Stimulated activated CD4-positive, alpha-beta T cell treated with anti-CD3 and anti-CD28 coated beads, Interleukin-2, amount 100 ng/mL, for 48 hours (primary cell): ENCODE data around the gene KIAA0040.

Experiments used
- DNase-seq, 2 donors: peaks; one replicate each; pipeline ENCODE4 v3.0.0-alpha.2; 2020

Gene KIAA0040

DNA sequence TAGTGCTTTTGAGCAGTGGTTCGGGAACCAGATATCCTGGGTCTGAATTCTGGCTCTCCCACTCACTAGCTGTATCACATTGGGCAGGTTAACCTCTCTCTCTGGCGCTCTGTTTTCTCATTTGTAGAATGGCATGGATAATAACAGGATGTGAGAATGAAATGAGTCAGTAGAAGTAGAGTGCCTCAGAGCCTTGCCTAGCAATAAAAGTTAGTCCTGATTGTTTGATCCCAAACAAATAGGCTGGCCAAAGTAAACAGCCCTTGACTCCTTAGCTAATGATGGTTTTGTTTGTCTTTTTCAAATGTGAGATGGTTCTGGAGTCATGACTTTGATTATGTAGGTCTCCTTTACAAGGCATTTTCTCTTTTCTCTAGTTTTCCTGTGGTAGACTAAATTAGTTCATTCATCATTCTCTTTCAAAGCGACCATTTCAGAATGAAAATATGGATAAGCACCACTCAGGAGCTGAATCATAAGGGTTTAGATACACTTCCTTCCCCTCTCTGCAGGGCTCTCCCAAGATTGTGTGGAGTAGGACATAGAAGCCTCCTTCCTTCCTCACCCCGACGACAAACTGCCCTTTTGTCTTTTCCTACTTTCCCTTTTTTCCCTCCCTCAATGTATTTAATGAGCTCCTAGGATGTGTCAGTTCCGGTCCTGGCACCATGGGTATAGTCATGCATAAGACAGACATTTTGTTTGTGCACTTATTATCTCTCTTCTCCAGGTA is 23.1 kb downstream of the KIAA0040 start:
- DNase-seq: no peak

DNA sequence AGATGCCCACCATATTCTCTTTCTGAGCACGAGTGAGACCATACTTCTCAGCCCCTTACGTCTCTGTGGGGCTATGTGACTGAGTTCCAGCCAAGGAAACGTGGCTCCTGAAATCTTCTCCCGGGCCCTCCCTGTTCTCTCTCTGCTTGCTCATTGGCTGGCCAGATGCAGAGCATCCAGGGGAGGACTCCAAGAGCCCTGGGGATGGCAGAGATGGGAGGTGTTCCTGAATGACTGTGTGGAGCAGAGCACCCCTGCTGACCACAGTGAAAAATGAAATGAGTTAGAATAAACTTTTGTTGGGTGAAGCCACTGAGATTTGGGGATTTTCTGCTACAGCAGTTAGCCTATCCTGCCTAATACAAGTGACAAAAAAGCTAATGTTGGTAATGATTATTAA is 23.8 kb downstream of the KIAA0040 start:
- no peak for DNase-seq

DNA sequence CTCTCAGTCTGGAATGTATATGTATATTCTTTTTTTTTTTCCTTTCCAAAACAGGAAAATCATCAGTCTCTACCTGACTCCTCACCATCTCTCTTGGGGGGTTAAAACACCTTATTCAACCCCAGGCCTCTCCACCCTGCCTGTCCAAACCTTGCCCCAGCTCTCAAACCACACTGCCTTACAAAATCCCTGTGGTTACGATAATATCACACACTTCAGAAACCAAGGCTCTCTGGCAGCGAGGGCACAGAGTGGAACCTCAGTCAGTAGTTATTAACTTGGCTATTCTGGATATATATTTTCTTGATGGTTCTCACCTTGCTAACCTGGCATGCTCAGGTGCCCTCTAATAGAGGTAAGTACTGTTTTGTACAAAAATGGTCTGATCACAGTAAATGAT is 24.7 kb downstream of the KIAA0040 start:
- no peak for DNase-seq

DNA sequence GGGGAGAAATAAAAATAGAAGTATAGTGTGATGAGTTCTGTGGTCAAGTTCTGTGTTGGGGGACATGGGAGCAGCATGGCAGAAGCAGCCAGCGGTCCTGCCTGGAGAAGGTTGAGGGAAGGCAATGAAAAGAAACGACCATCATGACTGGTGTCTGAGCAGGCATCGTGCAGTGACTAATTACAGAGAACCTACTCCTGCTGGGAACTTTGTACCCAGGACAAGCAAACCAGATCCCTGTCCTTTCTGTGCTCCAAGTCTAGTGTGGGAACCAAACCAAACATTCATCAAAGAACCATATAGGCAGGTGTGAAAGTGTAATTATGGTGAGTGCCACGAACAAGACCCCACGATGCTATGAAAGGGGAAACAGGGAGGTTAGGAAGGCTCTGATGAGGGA is 25.8 kb downstream of the KIAA0040 start:
- DNase-seq: no peak

DNA sequence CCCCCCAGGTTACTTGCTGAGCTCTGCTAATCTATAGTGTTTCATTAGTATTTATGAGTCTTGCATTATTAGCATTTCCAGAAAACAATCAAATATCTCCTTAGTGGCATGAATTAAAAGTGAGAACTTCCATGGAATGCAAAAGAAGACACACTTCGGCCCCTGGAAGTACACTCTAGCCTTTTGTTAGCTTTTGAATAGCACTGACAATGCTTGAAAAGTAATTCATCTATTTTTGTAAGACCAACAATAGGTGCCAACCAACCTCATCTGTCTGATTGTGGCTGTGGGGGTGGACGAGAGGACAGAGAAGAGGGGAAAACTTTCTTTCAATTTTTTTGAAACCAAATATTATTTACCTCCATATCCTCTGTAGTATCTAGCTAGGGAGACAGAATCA is 27.8 kb downstream of the KIAA0040 start:
- no peak for DNase-seq

DNA sequence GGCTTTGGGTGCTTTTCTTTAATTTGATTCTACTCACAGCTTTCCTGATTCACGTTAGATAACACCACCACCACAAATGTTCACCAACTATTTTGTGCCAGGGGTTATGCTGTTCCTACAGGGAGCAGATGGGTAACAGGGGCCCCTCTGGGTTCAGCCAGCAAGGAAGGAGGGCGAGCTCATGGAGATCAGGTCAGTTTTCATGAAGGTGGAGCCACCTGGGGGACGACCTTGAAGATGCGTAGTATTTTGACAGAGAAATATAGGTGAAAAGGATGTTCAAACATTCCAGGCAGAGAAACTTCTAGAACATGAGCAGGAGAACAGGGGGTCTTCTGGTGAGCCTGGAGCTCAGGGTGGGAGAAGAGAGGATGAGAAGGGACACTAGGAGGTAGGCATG is 28.9 kb downstream of the KIAA0040 start:
- DNase-seq: no peak

DNA sequence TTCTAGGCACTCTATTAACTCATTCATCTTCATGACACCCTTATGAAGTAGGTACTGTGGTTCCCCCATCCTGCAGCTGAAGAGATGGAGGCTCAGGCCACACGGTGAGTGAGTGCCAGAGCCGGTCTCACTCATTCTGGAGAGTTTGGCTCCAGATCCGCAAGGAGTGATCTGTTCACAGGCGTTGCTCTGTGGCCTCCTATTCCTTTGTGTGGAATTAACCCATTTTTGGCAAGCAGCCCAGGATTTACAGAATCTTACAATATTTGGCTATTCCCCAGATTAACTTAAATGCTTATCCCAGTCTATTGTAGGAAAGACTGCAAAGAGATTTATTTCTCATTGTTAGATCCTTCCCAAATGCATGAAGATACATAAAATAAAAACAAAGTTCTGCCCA is 29.6 kb downstream of the KIAA0040 start:
- DNase-seq: no peak

DNA sequence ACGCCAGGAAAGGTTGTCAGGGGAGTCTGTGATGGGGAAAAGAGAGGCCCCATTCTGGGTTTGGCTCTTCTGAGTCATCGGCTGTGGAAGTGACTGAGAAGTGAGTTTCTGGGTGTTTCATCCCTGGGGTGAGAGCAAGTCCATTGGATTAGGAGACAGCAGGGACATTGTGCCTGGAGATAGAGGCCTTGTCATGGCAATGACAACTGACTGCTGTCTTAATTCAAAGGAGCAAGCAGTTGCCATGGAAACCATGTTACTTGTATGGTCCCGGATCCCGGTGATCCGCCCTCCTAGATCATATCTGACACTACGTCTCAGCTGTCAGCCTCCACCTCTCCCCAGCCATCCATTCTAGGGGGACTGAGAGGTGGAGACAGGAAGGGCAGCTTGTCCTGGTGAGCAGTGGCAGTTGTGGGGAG is 34.4 kb downstream of the KIAA0040 start:
- DNase-seq: no peak

DNA sequence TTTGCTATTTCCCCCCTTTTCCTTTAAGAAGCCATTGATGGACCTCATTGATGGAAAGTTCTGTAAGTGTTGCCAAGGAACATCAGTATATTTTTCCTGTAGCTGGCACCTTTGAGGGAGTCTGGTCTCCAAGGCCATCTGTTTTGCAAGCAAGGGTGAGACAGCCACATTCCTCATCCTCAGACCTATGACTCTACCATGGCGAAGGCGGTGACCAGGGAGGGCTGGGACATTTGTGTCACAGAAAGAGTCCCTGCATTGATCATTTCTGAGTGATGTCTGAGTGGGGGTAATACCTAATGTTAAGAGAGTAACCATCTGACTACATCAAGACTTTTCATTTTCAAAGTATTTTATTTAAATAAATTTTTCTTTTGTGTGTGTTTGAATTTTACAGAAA is 35.4 kb downstream of the KIAA0040 start:
- no peak for DNase-seq

DNA sequence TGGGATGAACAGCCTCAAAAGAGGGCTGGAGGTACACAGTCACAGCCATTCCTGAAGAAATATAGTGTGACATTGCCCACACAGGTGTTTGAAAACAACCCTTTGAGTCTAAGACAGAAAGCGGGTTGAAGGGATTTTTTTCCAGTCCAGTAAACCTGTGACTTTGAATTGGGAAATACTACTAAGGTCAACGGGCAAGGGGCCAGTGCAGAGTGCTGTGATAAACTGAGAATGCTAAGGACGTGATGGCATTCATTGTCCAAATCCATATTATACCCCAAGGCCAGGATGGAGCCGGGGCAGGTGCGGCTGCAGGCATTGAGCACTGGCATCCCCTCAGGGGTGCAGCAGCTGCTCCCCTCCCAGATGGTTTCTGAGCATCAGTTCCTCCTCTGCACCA is 36.6 kb downstream of the KIAA0040 start:
- no peak for DNase-seq

DNA sequence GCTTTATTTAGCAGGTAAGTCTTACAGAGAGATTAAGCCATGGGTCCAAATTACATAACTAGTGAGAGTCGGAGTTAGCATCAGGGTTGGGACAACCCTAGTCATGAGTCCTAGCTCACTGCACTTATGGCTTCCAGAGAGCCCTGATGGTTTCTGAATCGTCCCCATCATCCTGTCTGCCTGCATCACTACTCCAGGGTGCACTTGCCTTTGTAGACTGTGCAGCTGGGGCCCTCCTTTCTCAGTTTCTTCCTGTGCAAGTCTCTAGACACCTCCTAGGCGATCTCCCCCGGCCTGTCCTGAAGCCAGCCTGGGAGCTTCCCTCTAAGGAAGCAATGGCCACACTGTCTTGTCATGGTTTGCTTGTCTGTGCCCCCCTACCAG is 37.1 kb downstream of the KIAA0040 start:
- no peak for DNase-seq

DNA sequence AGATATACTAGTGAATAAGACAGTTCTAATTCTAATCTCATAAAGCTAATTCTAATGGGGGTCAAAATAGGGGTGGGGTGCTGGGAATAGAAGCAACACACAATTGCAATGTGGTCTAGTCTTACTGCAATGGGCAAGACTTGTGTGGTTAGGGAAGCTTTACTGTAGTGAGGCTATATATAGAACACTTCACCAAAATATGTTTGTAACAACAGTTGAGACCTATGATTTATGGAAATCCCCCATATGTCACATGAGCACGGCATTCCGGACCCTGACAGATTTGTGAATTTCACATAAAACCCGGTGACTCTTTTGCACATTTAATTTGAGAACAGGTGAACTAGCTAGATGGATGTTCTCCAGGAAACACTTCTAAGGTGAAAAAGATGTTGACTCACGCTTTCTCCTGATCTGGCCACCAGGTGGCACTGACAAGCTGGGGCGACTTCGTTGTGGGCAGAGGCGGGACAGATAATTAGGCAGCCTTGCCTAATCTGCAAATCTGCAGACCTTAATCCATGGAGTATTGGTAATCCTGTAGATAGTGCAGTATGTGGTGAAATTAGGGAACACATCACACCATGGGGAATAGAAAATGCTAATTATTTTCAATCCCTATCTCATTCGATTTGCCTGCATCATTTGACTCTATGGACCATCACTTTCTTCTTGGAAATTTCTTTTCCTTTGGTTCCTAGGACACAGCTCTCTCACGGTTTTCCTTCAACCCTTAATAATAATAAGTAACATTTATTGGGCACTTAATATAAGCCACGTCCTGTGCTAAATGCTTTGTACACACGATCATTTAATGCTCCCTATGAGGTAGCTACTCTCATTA is 37.7 kb downstream of the KIAA0040 start:
- peak; percentile 68 to 74 for DNase-seq

DNA sequence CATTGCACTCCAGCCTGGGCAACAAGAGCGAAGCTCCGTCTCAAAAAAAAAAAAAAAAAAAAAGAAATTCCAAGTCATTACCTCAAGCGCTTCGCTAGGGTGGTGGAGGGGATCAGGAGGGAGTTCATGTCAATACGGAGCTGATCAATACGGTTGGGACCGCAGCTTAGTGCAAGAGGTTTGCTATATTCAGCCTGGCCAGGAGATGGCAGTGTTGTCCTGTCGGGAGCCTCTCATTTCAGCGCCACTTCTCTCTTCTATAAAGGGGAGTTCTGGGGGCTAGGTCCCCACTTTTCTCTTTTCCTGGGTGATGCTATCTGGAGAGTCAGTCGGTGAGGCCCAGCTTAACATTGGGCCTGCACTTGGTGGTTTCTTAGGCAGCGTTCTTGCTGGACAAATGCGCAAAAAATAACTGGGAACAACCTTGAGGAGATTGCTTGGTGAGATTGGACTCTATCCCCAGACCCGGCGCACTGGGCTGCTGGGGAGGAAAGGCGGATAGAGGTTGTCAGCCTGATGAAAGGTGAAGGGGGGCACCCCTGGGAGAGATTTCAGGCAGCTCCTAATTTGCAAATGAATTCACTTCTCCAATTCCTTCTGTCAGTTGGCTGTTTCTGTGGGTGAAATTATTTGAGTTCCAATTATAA is 40.4 kb downstream of the KIAA0040 start:
- DNase-seq: peak; percentile 72

DNA sequence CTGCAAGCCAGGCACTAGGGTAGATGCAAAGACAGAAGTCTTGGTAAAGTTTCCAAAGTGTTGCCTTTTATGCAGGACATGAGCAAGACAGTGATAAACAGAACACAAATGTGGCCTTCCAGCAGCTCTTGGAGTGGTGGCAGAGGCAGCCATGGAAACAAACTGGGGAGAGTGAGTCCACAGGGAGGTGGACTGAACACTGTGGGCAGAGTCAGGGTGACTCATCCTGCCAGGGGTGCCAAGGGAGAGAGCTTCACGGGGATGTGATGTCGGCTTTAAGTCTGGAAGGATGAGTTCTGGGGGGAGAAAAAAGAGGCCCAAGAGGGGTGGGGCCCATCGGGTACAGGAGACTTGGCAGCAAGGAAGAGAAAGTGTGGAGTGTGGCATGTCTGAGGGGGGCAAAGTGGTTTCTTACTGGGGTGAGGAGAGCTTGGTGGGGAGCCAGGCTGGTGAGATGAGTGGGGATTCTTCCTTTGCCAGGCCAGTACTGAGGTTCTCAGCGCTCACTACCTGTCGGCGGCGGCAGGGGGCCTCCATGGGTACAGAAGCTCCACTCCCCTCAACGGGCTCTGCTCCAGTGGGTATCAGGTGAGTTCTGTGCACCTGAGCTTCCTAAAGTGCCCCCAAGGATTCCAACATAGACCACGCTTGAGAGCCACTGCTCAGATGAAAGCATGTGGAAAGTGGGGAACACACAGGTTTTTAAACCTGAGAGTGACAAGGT is 41.8 kb downstream of the KIAA0040 start:
- no peak for DNase-seq

DNA sequence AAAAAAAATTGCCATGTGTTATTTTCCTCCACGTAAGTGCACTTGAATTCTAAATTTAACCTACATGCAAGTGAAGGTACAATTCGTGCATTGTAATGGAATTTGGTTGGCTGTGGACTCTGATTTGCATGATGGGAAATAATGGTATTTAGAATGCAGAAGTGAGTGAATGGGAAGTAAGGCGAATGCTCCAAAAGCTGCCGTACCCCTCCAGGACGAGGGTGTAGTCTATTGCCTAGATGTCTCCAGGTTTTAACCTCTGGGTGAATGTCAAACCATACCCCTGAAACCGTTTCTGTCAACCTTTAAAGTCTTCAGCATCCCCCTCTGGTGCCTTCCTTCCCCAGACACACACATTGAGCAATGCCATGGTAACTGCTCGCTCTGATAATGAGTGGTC is 44.5 kb downstream of the KIAA0040 start:
- DNase-seq: no peak

DNA sequence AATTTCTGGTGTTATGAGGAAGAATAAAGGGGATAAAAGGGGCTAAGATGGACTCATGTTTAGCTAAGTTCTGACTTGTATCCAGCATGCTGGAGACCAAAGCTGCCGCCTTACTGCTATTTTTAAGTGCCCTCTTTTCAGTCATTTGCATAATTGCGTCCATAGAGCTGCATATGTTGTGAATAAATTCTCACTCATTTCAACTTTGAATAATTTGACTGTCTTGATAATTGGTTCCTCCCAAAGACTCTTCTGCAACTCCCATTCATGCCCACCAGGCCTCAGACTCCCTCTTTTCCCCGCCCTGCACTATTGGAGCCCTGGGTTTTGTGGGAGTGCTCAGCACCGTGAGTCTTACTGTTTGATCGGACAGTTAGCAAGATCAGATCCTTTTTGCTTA is 45.0 kb downstream of the KIAA0040 start:
- no peak for DNase-seq

DNA sequence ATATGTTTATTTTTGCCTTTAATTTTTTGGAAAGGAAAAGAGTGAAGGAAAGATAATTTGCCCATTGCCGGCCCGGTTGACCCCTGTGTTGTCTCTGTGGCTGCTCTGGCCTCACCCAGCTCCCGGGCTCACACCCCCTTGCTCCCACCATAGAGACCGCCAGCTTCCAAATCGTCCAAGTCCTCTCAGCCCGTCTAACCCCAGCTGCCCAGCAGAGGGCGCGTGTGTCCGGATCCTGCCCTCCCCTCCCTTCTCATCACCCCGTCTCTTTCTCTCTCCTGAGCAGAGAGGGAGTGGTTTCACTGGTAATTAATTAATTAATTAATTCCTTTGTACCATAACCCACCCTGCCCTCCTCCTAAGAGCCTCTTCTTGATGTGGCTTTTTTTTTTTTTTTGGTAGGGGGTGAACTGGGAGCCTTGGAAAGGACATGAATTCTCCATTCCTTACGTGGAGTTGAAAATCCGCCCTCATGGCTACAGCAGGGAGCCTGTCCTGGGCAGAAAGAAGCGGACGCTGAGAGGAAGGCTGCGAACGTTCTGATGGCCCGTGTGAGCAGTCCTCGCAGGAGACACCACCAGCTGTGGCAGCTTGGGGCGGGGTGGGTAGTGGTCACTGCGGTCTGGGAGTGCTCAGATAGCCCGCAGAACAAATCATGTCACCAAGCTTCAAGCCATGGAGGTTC is 45.9 kb downstream of the KIAA0040 start:
- peak; percentile 66 to 71 for DNase-seq

DNA sequence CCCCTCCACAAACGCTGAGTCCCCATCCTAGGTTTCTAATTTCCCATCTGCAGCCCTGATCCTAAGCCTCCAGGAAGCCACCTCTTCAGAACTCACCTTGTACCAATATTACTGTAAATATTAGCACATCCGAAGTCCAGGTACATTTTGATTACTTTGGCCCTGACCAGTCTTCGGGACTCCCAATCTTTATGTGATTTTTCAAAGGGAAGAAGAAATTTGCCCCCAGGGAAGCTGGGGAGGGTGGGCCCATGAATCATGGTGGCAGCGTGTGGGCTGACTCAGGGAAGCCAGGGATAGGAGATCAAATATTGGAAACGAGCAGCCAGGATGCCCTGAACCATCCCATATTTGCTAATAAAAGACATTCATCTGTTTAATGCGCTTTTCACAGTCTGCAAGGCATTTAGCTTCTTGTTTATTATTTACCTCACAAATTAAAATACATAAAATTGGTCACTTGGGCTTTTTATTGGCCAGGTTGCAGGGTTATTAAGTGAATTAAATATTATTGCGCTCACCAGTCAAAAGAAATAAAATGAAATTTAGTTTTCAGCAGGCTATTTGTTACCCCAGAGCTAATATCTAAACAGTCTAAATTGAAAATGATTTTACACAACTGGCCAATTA is 46.6 kb downstream of the KIAA0040 start:
- no peak for DNase-seq

DNA sequence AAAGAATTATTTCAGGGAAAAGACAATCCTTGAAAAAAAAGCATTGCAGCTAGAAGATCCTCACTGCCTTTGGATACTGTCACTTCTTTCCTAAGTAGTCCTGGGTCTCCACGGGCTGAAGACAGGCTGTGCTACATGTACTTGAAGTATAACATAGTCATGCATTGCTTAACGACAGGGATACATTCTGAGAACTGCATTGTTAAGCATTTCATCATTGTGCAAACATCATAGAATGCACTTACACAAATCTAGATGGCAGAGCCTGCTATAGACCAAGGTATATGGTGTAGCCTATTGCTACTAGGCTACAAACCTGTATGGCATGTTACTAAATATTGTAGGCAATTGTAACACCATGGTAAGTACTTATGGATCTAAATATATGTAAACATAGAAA is 54.0 kb downstream of the KIAA0040 start:
- DNase-seq: no peak

DNA sequence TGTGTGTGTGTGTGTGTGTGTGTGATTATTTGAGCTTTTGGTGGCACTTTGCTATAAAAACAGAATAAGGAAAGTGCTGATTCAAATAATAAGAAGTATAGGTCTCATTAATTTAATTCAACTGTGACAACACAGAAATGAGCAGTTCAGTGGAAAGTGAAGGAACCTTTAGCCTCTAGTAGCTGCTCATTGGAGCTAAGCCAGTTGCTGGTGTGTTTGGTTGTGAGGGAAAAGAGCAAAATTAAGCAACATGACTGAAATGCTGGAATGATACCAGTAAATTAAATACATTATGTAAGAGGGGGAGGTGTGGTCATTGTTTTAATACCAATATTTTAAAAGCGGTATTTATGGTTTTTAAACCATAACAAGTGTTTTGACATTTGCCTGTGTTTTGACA is 55.2 kb downstream of the KIAA0040 start:
- DNase-seq: no peak

DNA sequence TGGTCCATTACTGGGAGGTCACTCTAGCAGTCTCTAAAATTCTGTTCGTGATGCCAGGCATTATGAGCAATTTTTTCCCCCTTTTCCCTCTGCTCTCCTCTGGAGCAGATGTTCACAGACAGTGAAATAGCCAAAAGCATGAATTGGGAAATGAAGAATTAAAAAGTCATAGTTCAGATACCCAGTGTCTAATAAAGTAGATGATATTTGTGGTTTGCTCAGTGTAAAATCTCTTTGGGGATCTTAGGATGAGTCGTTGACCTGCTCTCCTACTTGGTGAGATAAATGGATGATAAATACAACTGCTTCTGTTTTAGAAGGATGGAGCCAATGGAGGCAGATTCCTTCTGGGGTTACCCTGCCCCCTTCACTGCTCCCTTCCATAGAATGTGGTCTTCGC is 56.3 kb downstream of the KIAA0040 start:
- no peak for DNase-seq

DNA sequence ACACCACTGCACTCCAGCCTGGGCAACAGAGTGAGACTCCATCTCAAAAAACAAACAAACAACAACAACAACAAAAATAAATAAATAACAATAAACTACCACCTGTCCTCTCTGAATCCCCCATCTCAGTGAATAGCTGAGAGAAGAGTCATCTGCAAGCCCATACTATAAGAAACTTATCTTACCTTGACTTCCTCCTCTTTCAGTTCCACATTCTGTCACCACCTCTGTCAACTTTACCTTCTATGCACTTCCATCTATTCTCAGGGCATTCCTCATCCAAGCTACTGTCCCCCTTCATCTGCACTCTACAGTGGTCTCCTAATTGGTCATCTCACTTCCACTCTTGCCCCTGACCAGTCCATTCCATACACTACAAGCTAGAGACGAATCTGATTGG is 58.1 kb downstream of the KIAA0040 start:
- no peak for DNase-seq
